Measurements from ENCODE around the gene MYRIP.

Gene MYRIP

GRCh38 chr3:40200692-40201316, 391.4 kb downstream of the MYRIP start:
- no peak for DNase-seq

GRCh38 chr3:40201770-40202169, 392.4 kb downstream of the MYRIP start:
- DNase-seq, result no peak

- DNase-seq, result no peak
Observed at GRCh38 chr3:40206522-40206921, 397.1 kb downstream of the MYRIP start.

GRCh38 chr3:40207796-40208195, 398.4 kb downstream of the MYRIP start:
- DNase-seq, result no peak

GRCh38 chr3:40208251-40208650, 398.8 kb downstream of the MYRIP start:
- no peak for DNase-seq

GRCh38 chr3:40211579-40211978, 402.2 kb downstream of the MYRIP start:
- DNase-seq, result no peak

- no peak for DNase-seq
Observed at GRCh38 chr3:40213556-40213955, 404.1 kb downstream of the MYRIP start.

- DNase-seq, result no peak
Observed at GRCh38 chr3:40215015-40215414, 405.6 kb downstream of the MYRIP start.

- DNase-seq, result no peak
Observed at GRCh38 chr3:40216471-40216870, 407.1 kb downstream of the MYRIP start.

GRCh38 chr3:40223856-40224255, 414.4 kb downstream of the MYRIP start:
- DNase-seq, result no peak

GRCh38 chr3:40224796-40225515, 415.5 kb downstream of the MYRIP start:
- no peak for DNase-seq

- DNase-seq, result no peak
Observed at GRCh38 chr3:40226636-40227035, 417.2 kb downstream of the MYRIP start.

- DNase-seq, result no peak
Observed at GRCh38 chr3:40228792-40229350, 419.5 kb downstream of the MYRIP start.

GRCh38 chr3:40229386-40229785, 420.0 kb downstream of the MYRIP start:
- no peak for DNase-seq

- no peak for DNase-seq
Observed at GRCh38 chr3:40229963-40230362, 420.6 kb downstream of the MYRIP start.

- no peak for DNase-seq
Observed at GRCh38 chr3:40230382-40230781, 421.0 kb downstream of the MYRIP start.

- DNase-seq, result no peak
Observed at GRCh38 chr3:40232626-40233025, 423.2 kb downstream of the MYRIP start.

- DNase-seq, result no peak
Observed at GRCh38 chr3:40237159-40237558, 427.8 kb downstream of the MYRIP start.

- DNase-seq, result no peak
Observed at GRCh38 chr3:40237889-40238571, 428.6 kb downstream of the MYRIP start.

- DNase-seq, result no peak
Observed at GRCh38 chr3:40240921-40241320, 431.5 kb downstream of the MYRIP start.

GRCh38 chr3:40242216-40242615, 432.8 kb downstream of the MYRIP start:
- DNase-seq, result no peak

GRCh38 chr3:40242638-40243037, 433.2 kb downstream of the MYRIP start:
- no peak for DNase-seq

- DNase-seq, result no peak
Observed at GRCh38 chr3:40243056-40243455, 433.6 kb downstream of the MYRIP start.

Measured in COR-L47 (cell line).